ENCODE results near the gene HARS2. TPM values are rescaled to one million over a fixed set of nuclear protein-coding genes. Genes with fewer than 3 reads are reported as not detected.

The HARS2 gene
- total RNA-seq, 1 experiment from 2014 or later = 39.8 TPM

DNA sequence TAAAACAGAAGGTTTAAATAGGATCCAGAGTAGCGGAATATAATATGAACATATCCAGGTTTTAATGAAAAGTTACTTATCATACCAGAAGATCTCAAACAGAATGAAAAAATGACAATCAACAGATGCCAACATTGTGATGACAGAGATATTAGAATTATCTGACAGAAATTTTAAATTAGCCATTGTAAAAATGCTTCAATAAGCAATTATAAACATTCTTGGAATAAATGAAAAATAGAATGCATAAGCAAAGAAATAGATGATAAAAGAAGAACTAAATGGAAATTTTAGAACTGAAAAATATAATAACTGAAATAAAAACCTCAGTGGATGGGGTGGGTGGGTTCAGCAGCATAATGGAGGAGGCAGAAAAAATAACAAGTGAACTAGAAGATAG lies 46.2 kb downstream of the HARS2 start:
- DNase-seq (ENCODE audit: low read depth, low spot score) = no peak
- in situ Hi-C loops (cut with HindIII; ENCODE audit: low pct_unique_long_range_greater_than_20kb, low sequenced_read_pairs) = no loop called here

GRCh38 chr5:140741967-140742366 lies 50.7 kb downstream of the HARS2 start:
- in situ Hi-C loops (cut with HindIII; ENCODE audit: low pct_unique_long_range_greater_than_20kb, low sequenced_read_pairs) = no loop called here
- no peak for DNase-seq (ENCODE audit: low read depth, low spot score)

Small RNA genes within 50 kb of the gene (small RNA-seq; reads per million reads assigned to genes)
- 4.0 to 249 reads per million in 2 experiments for gene VTRNA1-1
- 1.8 to 39.0 reads per million in 2 experiments for gene VTRNA1-2
- gene VTRNA1-3 = 0.52 to 10.6 reads per million in 2 experiments

Other genes with a start within 250 kb of the HARS2 start
- gene EIF4EBP3, start 143.8 kb upstream of the HARS2 start, total RNA-seq (2014; rRNA removed; shearing (Covaris generic)) = 3.6 and 5.7 TPM in 2 replicates
- 32.2 and 40.9 TPM in 2 replicates for gene SRA1, start 134.0 kb upstream of the HARS2 start, total RNA-seq (2014; rRNA removed; shearing (Covaris generic))
- 9.2 and 12.0 TPM in 2 replicates for gene APBB3, start 126.9 kb upstream of the HARS2 start, total RNA-seq (2014; rRNA removed; shearing (Covaris generic))
- gene SLC35A4, start 126.6 kb upstream of the HARS2 start, total RNA-seq (2014; rRNA removed; shearing (Covaris generic)) = 14.2 and 16.7 TPM in 2 replicates
- not detected in 2 replicates for gene CD14, start 58.3 kb upstream of the HARS2 start, total RNA-seq (2014; rRNA removed; shearing (Covaris generic))
- gene TMCO6, start 52.0 kb upstream of the HARS2 start, total RNA-seq (2014; rRNA removed; shearing (Covaris generic)) = 10.0 and 11.3 TPM in 2 replicates
- 78.7 and 94.2 TPM in 2 replicates for gene NDUFA2, start 43.8 kb upstream of the HARS2 start, total RNA-seq (2014; rRNA removed; shearing (Covaris generic))
- gene IK, start 43.6 kb upstream of the HARS2 start, total RNA-seq (2014; rRNA removed; shearing (Covaris generic)) = 83.7 and 87.8 TPM in 2 replicates
- 27.6 and 29.2 TPM in 2 replicates for gene WDR55, start 26.6 kb upstream of the HARS2 start, total RNA-seq (2014; rRNA removed; shearing (Covaris generic))
- gene DND1, start 17.9 kb upstream of the HARS2 start, total RNA-seq (2014; rRNA removed; shearing (Covaris generic)) = 0.26 and 0.75 TPM in 2 replicates
- gene HARS1, start 85 bp upstream of the HARS2 start, total RNA-seq (2014; rRNA removed; shearing (Covaris generic)) = 58.6 and 67.8 TPM in 2 replicates
- 53.4 and 58.9 TPM in 2 replicates for gene ZMAT2, start 9.0 kb downstream of the HARS2 start, total RNA-seq (2014; rRNA removed; shearing (Covaris generic))
- 0.48 and 0.55 TPM in 2 replicates for gene PCDHA1, start 94.7 kb downstream of the HARS2 start, total RNA-seq (2014; rRNA removed; shearing (Covaris generic))
- 0.08 and 0.13 TPM in 2 replicates for gene PCDHA2, start 103.4 kb downstream of the HARS2 start, total RNA-seq (2014; rRNA removed; shearing (Covaris generic))
- gene PCDHA3, start 109.6 kb downstream of the HARS2 start, total RNA-seq (2014; rRNA removed; shearing (Covaris generic)) = 0.27 and 0.48 TPM in 2 replicates
- 0.48 and 0.67 TPM in 2 replicates for gene PCDHA4, start 115.6 kb downstream of the HARS2 start, total RNA-seq (2014; rRNA removed; shearing (Covaris generic))
- 0.40 and 0.77 TPM in 2 replicates for gene PCDHA5, start 130.2 kb downstream of the HARS2 start, total RNA-seq (2014; rRNA removed; shearing (Covaris generic))
- gene PCDHA6, start 136.5 kb downstream of the HARS2 start, total RNA-seq (2014; rRNA removed; shearing (Covaris generic)) = not detected in 2 replicates
- gene PCDHA7, start 142.8 kb downstream of the HARS2 start, total RNA-seq (2014; rRNA removed; shearing (Covaris generic)) = 1.3 and 1.4 TPM in 2 replicates
- 0.03 TPM in 1 of 2 replicates, not detected in the other for gene PCDHA8, start 149.7 kb downstream of the HARS2 start, total RNA-seq (2014; rRNA removed; shearing (Covaris generic))
- gene PCDHA9, start 156.9 kb downstream of the HARS2 start, total RNA-seq (2014; rRNA removed; shearing (Covaris generic)) = 0.05 TPM in 1 of 2 replicates, not detected in the other
- 0.16 TPM in 1 of 2 replicates, not detected in the other for gene PCDHA10, start 164.4 kb downstream of the HARS2 start, total RNA-seq (2014; rRNA removed; shearing (Covaris generic))
- 1.0 and 1.9 TPM in 2 replicates for gene PCDHA11, start 177.5 kb downstream of the HARS2 start, total RNA-seq (2014; rRNA removed; shearing (Covaris generic))
- gene PCDHA12, start 183.9 kb downstream of the HARS2 start, total RNA-seq (2014; rRNA removed; shearing (Covaris generic)) = 0.08 and 0.19 TPM in 2 replicates
- gene PCDHA13, start 190.7 kb downstream of the HARS2 start, total RNA-seq (2014; rRNA removed; shearing (Covaris generic)) = 0.29 and 0.53 TPM in 2 replicates
- gene PCDHAC1, start 234.8 kb downstream of the HARS2 start, total RNA-seq (2014; rRNA removed; shearing (Covaris generic)) = 0.58 and 0.72 TPM in 2 replicates

All from SK-MEL-5 (cell line).